ENCODE data around the gene CA11.
A peak's percentile ranks its signal among the peaks of the same experiment; 100 is the strongest.

CA11 gene

GRCh38 chr19:48608798-48609263, 37.2 kb downstream of the CA11 start:
- peak; percentile 49 for DNase-seq (ENCODE audit: low read depth)
- peak; percentile 45 for TF ChIP-seq CTCF (IDR thresholded peaks at IDR 0.05; ENCODE audit: low read length, missing control alignments)
- no peak overlapping the region for H3K4me3 ChIP-seq (replicated peaks; ENCODE audit: low read depth, low read length)

- DNase-seq (ENCODE audit: low read depth) = no peak
- H3K4me3 ChIP-seq (replicated peaks; ENCODE audit: low read depth, low read length) = no peak overlapping the region
- no peak for TF ChIP-seq CTCF (IDR thresholded peaks at IDR 0.05; ENCODE audit: low read length, missing control alignments)
Observed at GRCh38 chr19:48607359-48607755, 38.6 kb downstream of the CA11 start.

GRCh38 chr19:48606463-48607358, 39.3 kb downstream of the CA11 start, which contains the start of gene SPACA4:
Gene SPACA4, plus strand, starts transcription at chr19:48606742. Its CDS starts 237 bp downstream, at chr19:48606979.
- DNase-seq (ENCODE audit: low read depth) = no peak
- no peak within 1 kb of the TSS for H3K4me3 ChIP-seq (replicated peaks; ENCODE audit: low read depth, low read length)
- no peak for TF ChIP-seq CTCF (IDR thresholded peaks at IDR 0.05; ENCODE audit: low read length, missing control alignments)

- H3K4me3 ChIP-seq (replicated peaks; ENCODE audit: low read depth, low read length) = no peak overlapping the region
- no peak for DNase-seq (ENCODE audit: low read depth)
- TF ChIP-seq CTCF (IDR thresholded peaks at IDR 0.05; ENCODE audit: low read length, missing control alignments) = no peak
Observed at GRCh38 chr19:48603850-48604249, 42.1 kb downstream of the CA11 start.

- no peak overlapping the region for H3K4me3 ChIP-seq (replicated peaks; ENCODE audit: low read depth, low read length)
- TF ChIP-seq CTCF (IDR thresholded peaks at IDR 0.05; ENCODE audit: low read length, missing control alignments) = no peak
Observed at GRCh38 chr19:48603449-48603848, 42.5 kb downstream of the CA11 start.

GRCh38 chr19:48603001-48603400, 43.0 kb downstream of the CA11 start:
- no peak overlapping the region for H3K4me3 ChIP-seq (replicated peaks; ENCODE audit: low read depth, low read length)
- TF ChIP-seq CTCF (IDR thresholded peaks at IDR 0.05; ENCODE audit: low read length, missing control alignments) = no peak
- no peak for DNase-seq (ENCODE audit: low read depth)

More at GRCh38 chr19:48603449-48603848, 42.5 kb downstream of the CA11 start:
- DNase-seq (ENCODE audit: low read depth) = no peak

Data from fibroblast of pulmonary artery (primary cell).